T-helper 22 cell (primary cell): ENCODE data around the gene KDM4C.

Source experiments
- DNase-seq: peaks from one replicate; pipeline ENCODE4 v3.0.0-alpha.2; 2020; ENCODE audit warnings: low read depth

The KDM4C gene

GRCh38 chr9:7045361-7045760 is 287.6 kb downstream of the KDM4C start:
- no peak for DNase-seq

GRCh38 chr9:7051711-7052110 is 293.9 kb downstream of the KDM4C start:
- no peak for DNase-seq

- DNase-seq, result no peak
Observed at GRCh38 chr9:7053903-7054302, 296.1 kb downstream of the KDM4C start.

GRCh38 chr9:7055171-7055903 is 297.6 kb downstream of the KDM4C start:
- DNase-seq, result no peak

GRCh38 chr9:7056254-7056653 is 298.5 kb downstream of the KDM4C start:
- no peak for DNase-seq

DNA sequence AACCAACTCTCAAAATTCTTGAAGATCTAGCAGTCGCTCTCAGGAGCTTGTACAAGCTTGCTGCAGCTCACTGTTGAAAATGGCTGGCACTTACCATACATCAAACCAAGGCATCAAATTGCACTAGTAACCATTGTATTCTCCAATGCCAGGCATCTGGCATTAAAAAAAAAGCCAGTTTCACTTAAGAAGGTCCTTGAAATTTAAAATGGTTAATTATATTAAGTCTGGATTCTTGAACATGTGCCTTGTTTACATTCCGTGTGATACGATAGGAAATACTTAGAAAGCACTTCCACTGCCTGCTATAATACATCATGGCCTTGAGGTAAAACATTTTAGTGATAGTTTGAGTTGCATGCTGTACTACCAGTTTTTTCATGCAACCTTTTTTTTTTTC is 300.7 kb downstream of the KDM4C start:
- DNase-seq, result no peak

- no peak for DNase-seq
Observed at GRCh38 chr9:7067169-7067568, 309.4 kb downstream of the KDM4C start.

- DNase-seq, result no peak
Observed at GRCh38 chr9:7071916-7072315, 314.1 kb downstream of the KDM4C start.

GRCh38 chr9:7073706-7074105 is 315.9 kb downstream of the KDM4C start:
- DNase-seq, result no peak

- DNase-seq, result no peak
Observed at GRCh38 chr9:7075154-7075553, 317.4 kb downstream of the KDM4C start.

DNA sequence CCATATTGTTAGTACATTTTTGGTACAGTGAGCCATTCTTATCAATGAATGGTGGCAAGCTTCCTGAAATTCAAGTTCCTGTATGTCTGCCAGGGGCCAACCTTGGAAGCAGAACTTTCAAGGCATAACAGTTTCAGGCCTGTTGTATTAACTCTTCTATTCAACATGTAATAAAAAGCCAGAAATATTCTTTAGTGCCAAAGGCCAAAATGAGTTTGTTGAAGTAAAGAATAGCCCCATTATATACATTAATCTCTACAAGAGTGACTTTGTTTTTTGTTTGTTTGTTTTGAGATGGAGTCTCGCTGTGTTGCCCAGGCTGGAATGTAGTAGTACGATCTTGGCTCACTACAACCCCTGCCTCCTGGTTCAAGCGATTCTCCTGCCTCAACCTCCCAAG is 321.3 kb downstream of the KDM4C start:
- DNase-seq, result no peak

GRCh38 chr9:7081065-7081600 is 323.4 kb downstream of the KDM4C start:
- DNase-seq, result no peak

DNA sequence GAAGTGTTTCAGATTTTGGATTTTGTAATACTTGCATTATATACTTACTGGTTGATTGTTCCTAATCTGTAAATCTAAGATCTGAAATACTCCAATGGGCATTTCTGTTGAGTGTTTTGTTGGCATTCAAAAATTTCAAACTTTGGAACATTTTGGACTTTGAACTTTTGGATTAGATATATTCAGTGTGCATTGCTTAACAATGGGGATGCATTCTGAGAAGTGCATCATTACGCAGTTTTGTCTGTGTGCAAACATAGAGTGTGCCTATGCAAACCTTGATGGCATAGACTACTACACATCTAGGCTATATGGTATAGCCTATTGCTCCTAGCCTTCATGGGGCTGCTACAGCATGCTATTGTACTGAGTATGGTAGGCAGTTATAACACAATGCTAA is 325.4 kb downstream of the KDM4C start:
- no peak for DNase-seq

GRCh38 chr9:7085357-7085756 is 327.6 kb downstream of the KDM4C start:
- no peak for DNase-seq

DNA sequence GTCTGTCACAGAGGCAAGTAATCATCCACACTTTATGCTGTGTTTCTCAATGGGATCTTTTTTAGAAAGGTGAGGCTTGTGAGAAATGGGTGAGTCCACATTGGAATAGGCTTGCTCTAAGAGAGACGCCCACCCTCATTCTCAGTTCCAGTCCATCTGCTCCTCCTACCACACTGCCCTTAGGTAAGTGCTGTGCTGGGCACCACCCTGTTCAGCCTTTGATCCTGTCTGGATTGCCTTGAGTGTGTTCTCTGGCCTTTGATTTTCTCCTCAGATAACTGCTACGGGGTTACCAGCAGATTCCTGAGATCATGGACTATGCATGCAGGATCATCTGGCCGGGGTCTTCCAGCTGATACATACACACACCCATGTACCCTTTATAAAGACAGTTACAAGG is 328.6 kb downstream of the KDM4C start:
- no peak for DNase-seq

DNA sequence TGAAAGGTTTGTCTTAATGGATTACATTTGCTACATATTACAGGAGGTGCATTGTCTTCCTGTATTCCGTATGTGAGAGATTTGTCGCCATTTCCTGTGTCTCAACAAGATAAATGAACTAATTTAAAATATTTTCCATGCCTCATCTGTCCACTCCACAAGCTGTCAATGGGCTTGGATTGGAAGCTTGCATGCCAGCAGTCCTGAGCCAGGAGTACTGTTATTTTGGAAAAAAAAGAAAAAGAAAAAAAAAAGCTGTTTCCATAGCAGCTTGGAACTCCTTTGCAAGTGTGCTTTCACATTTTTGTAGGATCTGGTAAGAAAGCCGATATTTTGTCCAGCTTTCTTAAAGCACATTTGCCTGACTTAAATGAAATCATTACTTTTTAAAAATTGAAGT is 330.8 kb downstream of the KDM4C start:
- DNase-seq, result no peak

- DNase-seq, result no peak
Observed at GRCh38 chr9:7089406-7090193, 331.8 kb downstream of the KDM4C start.

- DNase-seq, result no peak
Observed at GRCh38 chr9:7093040-7093439, 335.3 kb downstream of the KDM4C start.

- DNase-seq, result no peak
Observed at GRCh38 chr9:7094052-7094451, 336.3 kb downstream of the KDM4C start.

DNA sequence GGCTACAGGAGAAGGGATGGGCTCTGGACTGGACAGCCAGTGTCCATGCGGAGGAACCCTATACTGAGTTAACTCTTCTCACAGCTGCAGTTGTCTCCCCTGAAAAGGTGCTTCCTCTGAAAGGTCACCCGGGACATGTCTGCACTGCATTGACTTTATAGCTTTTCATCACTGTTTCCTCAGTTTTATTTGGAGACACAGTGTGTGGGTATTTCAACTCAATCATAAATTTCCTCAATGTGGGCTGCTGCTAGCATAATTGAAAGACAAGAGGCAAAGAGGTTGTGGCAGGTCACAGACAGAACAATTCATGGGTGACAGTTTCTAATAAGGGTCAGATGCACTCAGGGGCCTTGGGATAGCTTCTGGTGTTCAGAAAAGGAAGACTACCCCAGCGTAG is 336.8 kb downstream of the KDM4C start:
- no peak for DNase-seq

GRCh38 chr9:7095058-7095457 is 337.3 kb downstream of the KDM4C start:
- DNase-seq, result no peak

DNA sequence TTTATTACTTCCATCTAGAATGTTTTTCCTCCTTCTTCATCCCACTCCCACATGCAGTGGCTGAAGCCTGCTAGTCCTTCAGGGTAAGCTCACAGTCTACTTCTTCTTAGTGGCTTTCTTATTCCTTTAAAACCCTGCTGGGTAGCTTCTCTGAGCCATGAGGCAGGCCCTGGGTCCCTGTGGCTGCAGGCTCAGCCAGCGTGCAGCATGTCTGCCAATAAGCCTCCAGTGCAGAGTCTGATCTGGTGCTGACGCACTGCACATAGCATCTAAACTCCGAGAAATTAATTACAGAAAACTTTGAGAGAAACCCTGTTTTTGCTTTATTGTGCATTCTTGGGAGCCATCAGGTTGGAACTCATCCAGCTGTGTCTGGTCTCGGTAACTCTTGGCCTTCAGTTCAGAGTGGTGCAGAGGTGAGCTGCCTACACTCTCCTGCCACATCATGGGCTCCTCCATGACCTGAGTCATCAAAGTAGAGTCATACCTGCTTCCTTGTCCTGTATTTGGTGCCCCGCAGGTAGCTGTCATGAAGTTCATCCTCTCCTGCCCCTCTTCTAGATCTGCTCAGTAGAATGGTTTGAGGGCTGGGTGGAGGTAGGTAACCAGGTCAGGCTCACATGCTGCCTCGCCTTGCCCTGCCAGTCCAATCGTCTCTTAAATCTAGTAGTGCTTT is 339.4 kb downstream of the KDM4C start:
- no peak for DNase-seq
